Right lobe of liver (tissue), 4 donors: ENCODE data around the gene CDK17.

ENCODE experiments used
- POLR2A ChIP-seq: fragments of 450-650 bp; IDR thresholded peaks from one replicate; pipeline ENCODE4 v1.6.1; 2017; ENCODE audit warnings: antibody characterized with exemption, mild to moderate bottlenecking
- TF ChIP-seq, protein P1 (sequence below), 4 donors: fragments of 200-600 bp in 3 of 4; fragments of 450-650 bp in 1 of 4; IDR thresholded peaks; one replicate each; pipeline versions ENCODE4 v1.5.1 to v1.8.0; 2016 to 2022; ENCODE audit warnings: antibody characterized with exemption in 4 of 4, mild to moderate bottlenecking in 2 of 4
- donor health status: DM: no; HTN: no; CAD: no.
- donor health status: DM: no; HTN: no; CAD: no.
- donor health status: DM: no; HTN: yes; CAD: no.

DNA sequence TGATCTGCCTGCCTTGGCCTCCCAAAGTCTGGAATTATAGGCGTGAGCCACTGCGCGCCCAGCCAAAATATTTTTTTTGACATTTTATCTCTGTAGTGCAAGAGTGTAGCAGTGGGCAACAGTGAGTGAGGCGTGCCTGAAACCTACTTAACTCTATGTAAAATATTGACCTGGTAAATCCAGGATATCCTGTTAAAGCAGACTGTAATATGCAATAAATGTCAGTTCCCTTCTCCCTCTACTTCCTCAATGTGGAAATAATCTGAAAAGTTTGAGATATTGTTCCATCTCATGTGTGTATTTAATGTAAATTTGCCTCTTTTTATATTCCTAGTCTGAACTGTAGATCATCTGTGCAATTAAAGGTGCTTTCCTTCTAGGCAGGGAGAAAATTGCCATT is 9.5 kb upstream of the CDK17 start:
- TF ChIP-seq, protein P1, sequence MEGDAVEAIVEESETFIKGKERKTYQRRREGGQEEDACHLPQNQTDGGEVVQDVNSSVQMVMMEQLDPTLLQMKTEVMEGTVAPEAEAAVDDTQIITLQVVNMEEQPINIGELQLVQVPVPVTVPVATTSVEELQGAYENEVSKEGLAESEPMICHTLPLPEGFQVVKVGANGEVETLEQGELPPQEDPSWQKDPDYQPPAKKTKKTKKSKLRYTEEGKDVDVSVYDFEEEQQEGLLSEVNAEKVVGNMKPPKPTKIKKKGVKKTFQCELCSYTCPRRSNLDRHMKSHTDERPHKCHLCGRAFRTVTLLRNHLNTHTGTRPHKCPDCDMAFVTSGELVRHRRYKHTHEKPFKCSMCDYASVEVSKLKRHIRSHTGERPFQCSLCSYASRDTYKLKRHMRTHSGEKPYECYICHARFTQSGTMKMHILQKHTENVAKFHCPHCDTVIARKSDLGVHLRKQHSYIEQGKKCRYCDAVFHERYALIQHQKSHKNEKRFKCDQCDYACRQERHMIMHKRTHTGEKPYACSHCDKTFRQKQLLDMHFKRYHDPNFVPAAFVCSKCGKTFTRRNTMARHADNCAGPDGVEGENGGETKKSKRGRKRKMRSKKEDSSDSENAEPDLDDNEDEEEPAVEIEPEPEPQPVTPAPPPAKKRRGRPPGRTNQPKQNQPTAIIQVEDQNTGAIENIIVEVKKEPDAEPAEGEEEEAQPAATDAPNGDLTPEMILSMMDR (IDR thresholded peaks at IDR 0.05), result no peak
- TF ChIP-seq POLR2A, result no peak
